B cell (primary cell): ENCODE measurements around the gene GPR151.
"Not testable (repeated sequence)": the region's sequence is repeated elsewhere in the genome, so short reads cannot be mapped to it uniquely, and the experiment has no call there.

Experiments used
- EZH2 ChIP-seq: IDR thresholded peaks from 2 replicates; pipeline ENCODE4 v1.6.1; 2012; ENCODE audit warnings: borderline replicate concordance, low read depth, mild to moderate bottlenecking, moderate library complexity, low read length; ENCODE audit not compliant: insufficient read depth, poor library complexity, severe bottlenecking
- TF ChIP-seq, protein P1 (sequence below): fragments of 200-600 bp; IDR thresholded peaks from one replicate; pipeline ENCODE4 v1.8.0; 2022; ENCODE audit warnings: antibody characterized with exemption, mild to moderate bottlenecking

- TF ChIP-seq, protein P1, sequence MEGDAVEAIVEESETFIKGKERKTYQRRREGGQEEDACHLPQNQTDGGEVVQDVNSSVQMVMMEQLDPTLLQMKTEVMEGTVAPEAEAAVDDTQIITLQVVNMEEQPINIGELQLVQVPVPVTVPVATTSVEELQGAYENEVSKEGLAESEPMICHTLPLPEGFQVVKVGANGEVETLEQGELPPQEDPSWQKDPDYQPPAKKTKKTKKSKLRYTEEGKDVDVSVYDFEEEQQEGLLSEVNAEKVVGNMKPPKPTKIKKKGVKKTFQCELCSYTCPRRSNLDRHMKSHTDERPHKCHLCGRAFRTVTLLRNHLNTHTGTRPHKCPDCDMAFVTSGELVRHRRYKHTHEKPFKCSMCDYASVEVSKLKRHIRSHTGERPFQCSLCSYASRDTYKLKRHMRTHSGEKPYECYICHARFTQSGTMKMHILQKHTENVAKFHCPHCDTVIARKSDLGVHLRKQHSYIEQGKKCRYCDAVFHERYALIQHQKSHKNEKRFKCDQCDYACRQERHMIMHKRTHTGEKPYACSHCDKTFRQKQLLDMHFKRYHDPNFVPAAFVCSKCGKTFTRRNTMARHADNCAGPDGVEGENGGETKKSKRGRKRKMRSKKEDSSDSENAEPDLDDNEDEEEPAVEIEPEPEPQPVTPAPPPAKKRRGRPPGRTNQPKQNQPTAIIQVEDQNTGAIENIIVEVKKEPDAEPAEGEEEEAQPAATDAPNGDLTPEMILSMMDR: not testable (repeated sequence)
- TF ChIP-seq EZH2: not testable (repeated sequence)
Observed at GRCh38 chr5:146556884-146557283, 40.9 kb upstream of the GPR151 start.
